Keratinocyte (primary cell): ENCODE results near the gene RASAL2. TPM values are rescaled to one million over a fixed set of nuclear protein-coding genes. Genes with fewer than 3 reads are reported as not detected.

Experiments used
- DNase-seq: peaks from one replicate; pipeline ENCODE4 v3.0.0-alpha.2; 2011; ENCODE audit warnings: low read depth, missing footprints, low spot score
- FAIRE-seq: peaks from 2 replicates; lab custom pipeline; 2011; peaks lifted over from hg19 to GRCh38; lab: Jason Lieb, UNC
- H2AFZ ChIP-seq: 2 replicates; pipeline ENCODE4 v1.6.0; 2012; ENCODE audit warnings: low read length, control low read depth, inconsistent platforms; ENCODE audit not compliant: control insufficient read depth
- H3K27ac ChIP-seq: 2 replicates; pipeline ENCODE4 v1.5.1; 2011; ENCODE audit warnings: low read length; ENCODE audit not compliant: control insufficient read depth, insufficient read depth
- H3K27me3 ChIP-seq: 3 replicates; pipeline ENCODE4 v1.6.0; 2011; ENCODE audit warnings: low read length; ENCODE audit not compliant: control insufficient read depth, insufficient read depth; ENCODE audit errors: extremely low read depth
- H3K36me3 ChIP-seq, 2 experiments: 2 replicates in 1 of 2; 3 replicates in 1 of 2; pipeline ENCODE4 v1.5.1; 2011; ENCODE audit warnings: low read length in 2 of 2, mild to moderate bottlenecking in 1 of 2; ENCODE audit not compliant: control insufficient read depth in 2 of 2, insufficient read depth in 2 of 2; ENCODE audit errors: extremely low read depth in 1 of 2
- H3K4me1 ChIP-seq: 3 replicates; pipeline ENCODE4 v1.5.1; 2011; ENCODE audit warnings: low read length; ENCODE audit not compliant: control insufficient read depth, insufficient read depth; ENCODE audit errors: extremely low read depth
- H3K4me2 ChIP-seq: 3 replicates; pipeline ENCODE4 v1.6.0; 2011; ENCODE audit warnings: low read depth, low read length; ENCODE audit not compliant: control insufficient read depth, insufficient read depth; ENCODE audit errors: extremely low read depth
- H3K4me3 ChIP-seq, 3 experiments: fragments of 200-600 bp in 1 of 3; sonication (generic) in 1 of 3; 2 replicates in 2 of 3; 3 replicates in 1 of 3; pipeline ENCODE4 v1.5.1; 2011 to 2016; ENCODE audit warnings: low read length in 3 of 3, mild to moderate bottlenecking in 3 of 3, control low read depth in 2 of 3, inconsistent platforms in 1 of 3, low read depth in 1 of 3, mixed read lengths in 1 of 3, mixed run types in 1 of 3, moderate library complexity in 1 of 3; ENCODE audit not compliant: control insufficient read depth in 2 of 3, insufficient read depth in 2 of 3; ENCODE audit errors: extremely low read depth in 1 of 3
- H3K79me2 ChIP-seq: 2 replicates; pipeline ENCODE4 v1.6.0; 2012; ENCODE audit warnings: low read length; ENCODE audit not compliant: control insufficient read depth, insufficient read depth
- H3K9ac ChIP-seq: 3 replicates; pipeline ENCODE4 v1.6.0; 2011; ENCODE audit warnings: low read length; ENCODE audit not compliant: control insufficient read depth, insufficient read depth; ENCODE audit errors: extremely low read depth
- H3K9me1 ChIP-seq: 3 replicates; pipeline ENCODE4 v1.6.0; 2011; ENCODE audit warnings: low read length; ENCODE audit not compliant: control insufficient read depth, insufficient read depth; ENCODE audit errors: extremely low read depth
- H3K9me3 ChIP-seq: 2 replicates; pipeline ENCODE4 v1.5.1; 2012; ENCODE audit warnings: low read depth, low read length; ENCODE audit not compliant: control insufficient read depth
- H4K20me1 ChIP-seq: 3 replicates; pipeline ENCODE4 v1.6.0; 2011; ENCODE audit warnings: low read length; ENCODE audit not compliant: control insufficient read depth, insufficient read depth; ENCODE audit errors: extremely low read depth
- CTCF ChIP-seq, 3 experiments: IDR thresholded peaks in 1 of 3; conservative IDR thresholded peaks in 1 of 3; optimal IDR thresholded peaks in 1 of 3; 2 replicates in 2 of 3; 3 replicates in 1 of 3; pipeline versions ENCODE3 to v1.5.1; 2011; ENCODE audit warnings: low read length in 3 of 3, mild to moderate bottlenecking in 3 of 3, moderate library complexity in 2 of 3, control low read depth in 1 of 3, inconsistent platforms in 1 of 3; ENCODE audit not compliant: insufficient read depth in 2 of 3; ENCODE audit errors: extremely low read depth in 1 of 3
- EZH2 ChIP-seq: IDR thresholded peaks from one replicate; pipeline ENCODE4 v1.6.1; 2012; ENCODE audit warnings: inconsistent platforms, mild to moderate bottlenecking, low read length, moderate library complexity
- dilution Hi-C: fragments of 300-500 bp; cut with MboI; formaldehyde crosslinking; loops from one replicate; pipeline ENCODE4 v1.7.0; 2020; ENCODE audit warnings: low sequenced_read_pairs; ENCODE audit not compliant: extremely low pct_ligation_motif_present
- polyA plus RNA-seq, 5 experiments: library from polyadenylated mRNA; depleted of rRNA in 3 of 5; stranded (reverse) in 3 of 5; stranded (forward) in 1 of 5; unstranded in 1 of 5; fragments of >200 nt; gene quantifications; 1 replicate in 1 of 5; 2 replicates in 3 of 5; 3 replicates in 1 of 5; pipeline versions ENCODE4 v1.2.1 to v1.2.3, GENCODE V29; 2011 to 2012; ENCODE audit warnings: missing spikeins in 2 of 5, low read depth in 1 of 5, low replicate concordance in 1 of 5

Gene RASAL2
- polyA plus RNA-seq, 1 donor (not counting 4 experiments of a cell fraction or from before 2014, with no cell fraction given), result 27.2 TPM

DNA sequence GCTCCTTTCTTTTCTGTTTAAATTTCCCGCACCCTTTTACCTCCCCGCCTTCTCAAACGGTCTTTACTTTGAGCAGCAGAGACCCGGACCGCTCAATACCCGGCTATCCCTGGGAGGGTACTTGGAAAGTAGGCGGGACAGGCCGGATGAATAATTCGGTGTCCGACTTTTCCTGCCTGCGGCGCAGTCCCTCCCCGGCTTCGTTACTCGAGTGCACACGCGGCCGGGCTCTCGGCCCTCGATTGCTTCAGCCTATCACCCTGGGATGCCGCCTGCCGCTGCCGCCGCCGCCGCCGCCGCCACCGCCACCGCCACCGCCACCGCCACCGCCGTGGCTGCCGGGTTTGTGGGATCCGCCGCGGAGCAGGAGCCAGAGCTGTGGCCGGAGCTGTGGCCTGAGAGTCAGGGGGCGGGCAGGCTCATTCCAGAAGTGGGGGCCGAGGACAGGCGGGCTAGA lies 382 bp upstream of the RASAL2 start:
- no peak for TF ChIP-seq CTCF (optimal IDR thresholded peaks at IDR 0.05 in 1 of 3, IDR thresholded peaks at IDR 0.05 in 1 of 3, conservative IDR thresholded peaks at IDR 0.05 in 1 of 3; ENCODE audit: extremely low read depth in 1 of 3, insufficient read depth in 2 of 3, low read length in 3 of 3)
- no peak for TF ChIP-seq EZH2
- peaks cover 50% of the 10 kb centered on the region for H3K79me2 ChIP-seq
- peak overlapping the region; percentile 76 for H3K9ac ChIP-seq
- H2AFZ ChIP-seq, result peak overlapping the region; percentile 67
- H3K4me3 ChIP-seq, result peak overlapping the region; percentile 91 to 96 (median 93)
- DNase-seq, result peak; percentile 45
- H3K36me3 ChIP-seq, result no peaks in the 10 kb centered on the region
- no peaks in the 10 kb centered on the region for H3K9me1 ChIP-seq
- no peaks in the 10 kb centered on the region for H3K27me3 ChIP-seq
- no peaks in the 10 kb centered on the region for H3K9me3 ChIP-seq
- peak overlapping the region; percentile 82 for H3K4me2 ChIP-seq
- peak overlapping the region; percentile 60 for H3K27ac ChIP-seq
- H3K4me1 ChIP-seq, result peaks cover 39% of the 10 kb centered on the region
- H4K20me1 ChIP-seq, result no peaks in the 10 kb centered on the region
- no peak for FAIRE-seq
- dilution Hi-C loops, result no loop called here

GRCh38 chr1:178094739-178095645 lies 1.1 kb downstream of the RASAL2 start:
- Histone ChIP-seq H3K27me3 (no peaks in the 10 kb centered on the region), H3K79me2 (peaks cover 65% of the 10 kb centered on the region), H3K4me2 (peak overlapping the region; percentile 96), H3K9ac (peak overlapping the region; percentile 76), H3K9me3 (no peaks in the 10 kb centered on the region), H3K4me1 (peaks cover 41% of the 10 kb centered on the region), H4K20me1 (no peaks in the 10 kb centered on the region), H3K27ac (peak overlapping the region; percentile 60), H3K36me3 (no peaks in the 10 kb centered on the region), H2AFZ (no peak overlapping the region), H3K9me1 (no peaks in the 10 kb centered on the region), H3K4me3 (peak overlapping the region; percentile 91 to 96 (median 93))
- dilution Hi-C loops, result no loop called here
- DNase-seq (no peak), FAIRE-seq (peak; percentile 79)
- TF ChIP-seq EZH2 (no peak), CTCF (optimal IDR thresholded peaks at IDR 0.05 in 1 of 3, IDR thresholded peaks at IDR 0.05 in 1 of 3, conservative IDR thresholded peaks at IDR 0.05 in 1 of 3; ENCODE audit: extremely low read depth in 1 of 3, insufficient read depth in 2 of 3, low read length in 3 of 3) (no peak)
